Neuronal stem cell (in vitro differentiated cells): ENCODE measurements around the gene TRPM3.
"Not testable (repeated sequence)": the region's sequence is repeated elsewhere in the genome, so short reads cannot be mapped to it uniquely, and the experiment has no call there.

Experiments
- DNase-seq: peaks from one replicate; pipeline ENCODE4 v3.0.0-alpha.2; 2013; ENCODE audit warnings: low spot score
- H2AFZ ChIP-seq: one replicate; pipeline ENCODE4 v1.6.1; 2013; ENCODE audit warnings: mild to moderate bottlenecking, low read length, inconsistent platforms
- H2AK5ac ChIP-seq: 2 replicates; pipeline ENCODE4 v1.6.1; 2013; ENCODE audit warnings: low read depth, mild to moderate bottlenecking, inconsistent platforms, low read length, moderate library complexity, mixed read lengths
- H2BK120ac ChIP-seq: 2 replicates; pipeline ENCODE4 v1.6.1; 2013; ENCODE audit warnings: low read depth, mild to moderate bottlenecking, inconsistent platforms, low read length, moderate library complexity, mixed read lengths
- H2BK12ac ChIP-seq: one replicate; pipeline ENCODE4 v1.6.1; 2013; ENCODE audit warnings: low read length, inconsistent platforms
- H2BK15ac ChIP-seq: 2 replicates; pipeline ENCODE4 v1.6.1; 2013; ENCODE audit warnings: mild to moderate bottlenecking, low read length, inconsistent platforms, mixed read lengths
- H2BK5ac ChIP-seq: one replicate; pipeline ENCODE4 v1.6.1; 2013; ENCODE audit warnings: inconsistent platforms, mild to moderate bottlenecking, low read length, moderate library complexity
- H3K14ac ChIP-seq: one replicate; pipeline ENCODE4 v1.6.1; 2013; ENCODE audit warnings: low read length, inconsistent platforms
- H3K18ac ChIP-seq: 2 replicates; pipeline ENCODE4 v1.6.1; 2013; ENCODE audit warnings: low read length, inconsistent platforms
- H3K23ac ChIP-seq: 2 replicates; pipeline ENCODE4 v1.6.1; 2013; ENCODE audit warnings: low read depth, mild to moderate bottlenecking, mixed read lengths, low read length, inconsistent platforms; ENCODE audit not compliant: poor library complexity
- H3K27ac ChIP-seq: replicated peaks from 3 replicates; pipeline ENCODE4 v1.5.1; 2013; ENCODE audit warnings: low read length, inconsistent platforms
- H3K27me3 ChIP-seq, 3 experiments: 2 replicates each; pipeline ENCODE4 v1.6.1; 2013; ENCODE audit warnings: low read length in 3 of 3, mild to moderate bottlenecking in 2 of 3, inconsistent platforms in 1 of 3, low read depth in 1 of 3, mixed read lengths in 1 of 3, moderate library complexity in 1 of 3; ENCODE audit not compliant: control insufficient read depth in 3 of 3, insufficient read depth in 3 of 3
- H3K36me3 ChIP-seq, 2 donors: replicated peaks in 1 of 2; 2 replicates each; pipeline ENCODE4 v1.6.1; 2013; ENCODE audit warnings: low read length in 2 of 2; ENCODE audit not compliant: control insufficient read depth in 2 of 2, insufficient read depth in 2 of 2
- H3K4ac ChIP-seq: 2 replicates; pipeline ENCODE4 v1.6.1; 2013; ENCODE audit warnings: inconsistent platforms, mild to moderate bottlenecking, low read length, moderate library complexity
- H3K4me1 ChIP-seq, 2 donors: 1 replicate in 1 of 2; 2 replicates in 1 of 2; pipeline ENCODE4 v1.6.1; 2013; ENCODE audit warnings: low read length in 2 of 2, low read depth in 1 of 2; ENCODE audit not compliant: control insufficient read depth in 2 of 2, insufficient read depth in 1 of 2
- H3K4me2 ChIP-seq: one replicate; pipeline ENCODE4 v1.6.1; 2013; ENCODE audit warnings: mild to moderate bottlenecking, low read length, inconsistent platforms; ENCODE audit not compliant: insufficient read depth, poor library complexity, severe bottlenecking
- H3K4me3 ChIP-seq, 2 donors: 2 replicates each; pipeline ENCODE4 v1.5.1; 2013; ENCODE audit warnings: low read length in 2 of 2, mild to moderate bottlenecking in 2 of 2, inconsistent platforms in 1 of 2, moderate library complexity in 1 of 2
- H3K79me1 ChIP-seq: one replicate; pipeline ENCODE4 v1.6.1; 2013; ENCODE audit warnings: low read depth, mild to moderate bottlenecking, inconsistent platforms, low read length, moderate library complexity
- H3K9ac ChIP-seq: one replicate; pipeline ENCODE4 v1.6.1; 2013; ENCODE audit warnings: mild to moderate bottlenecking, low read depth, low read length, inconsistent platforms; ENCODE audit not compliant: poor library complexity
- H3K9me3 ChIP-seq, 2 donors: replicated peaks in 1 of 2; 2 replicates each; pipeline versions ENCODE3 to v1.6.1; 2013; ENCODE audit warnings: low read length in 2 of 2, mild to moderate bottlenecking in 2 of 2, inconsistent platforms in 1 of 2, low read depth in 1 of 2, mixed read lengths in 1 of 2, moderate library complexity in 1 of 2; ENCODE audit not compliant: control insufficient read depth in 2 of 2, insufficient read depth in 1 of 2
- H4K8ac ChIP-seq: one replicate; pipeline ENCODE4 v1.6.1; 2013; ENCODE audit warnings: low read depth, mild to moderate bottlenecking, inconsistent platforms, low read length, moderate library complexity
- H4K91ac ChIP-seq: one replicate; pipeline ENCODE4 v1.6.1; 2013; ENCODE audit warnings: low read length, low read depth, mild to moderate bottlenecking, inconsistent platforms; ENCODE audit not compliant: poor library complexity
- WGBS, 2 donors: extraction: QIAGEN DNeasy Blood & Tissue Kit; methylation state at CpG; one replicate each; pipeline ENCODE4 v1.1.7; 2013; ENCODE audit warnings: missing lambda C conversion rate in 2 of 2, mixed read lengths in 1 of 2; ENCODE audit not compliant: insufficient read length in 2 of 2, insufficient replicate concordance in 1 of 2; ENCODE audit errors: extremely low coverage in 2 of 2; 5-methylcytosine and 5-hydroxymethylcytosine counted together

Gene TRPM3

GRCh38 chr9:70634696-70635095 is 486.7 kb downstream of the TRPM3 start:
- no peak overlapping the region for H3K4me3 ChIP-seq
- no peak overlapping the region for H3K9ac ChIP-seq
- no peaks in the 10 kb centered on the region for H3K27me3 ChIP-seq
- H2BK15ac ChIP-seq: no peak overlapping the region
- H2AK5ac ChIP-seq: no peak overlapping the region
- no peak overlapping the region for H3K4me2 ChIP-seq
- H4K91ac ChIP-seq: no peak overlapping the region
- H3K14ac ChIP-seq: no peak overlapping the region
- H2AFZ ChIP-seq: no peak overlapping the region
- no CpG with 5 or more reads among the region's 4 CpGs for WGBS, 2 donors
- H2BK120ac ChIP-seq: no peak overlapping the region
- H3K4ac ChIP-seq: no peak overlapping the region
- no peak for DNase-seq
- peaks cover 0 to 5% of the 10 kb centered on the region in 2 donors for H3K36me3 ChIP-seq
- no peak overlapping the region for H3K27ac ChIP-seq
- H4K8ac ChIP-seq: no peak overlapping the region
- H3K9me3 ChIP-seq: no peaks in the 10 kb centered on the region
- no peaks in the 10 kb centered on the region for H3K79me1 ChIP-seq
- no peaks in the 10 kb centered on the region for H3K4me1 ChIP-seq
- H2BK12ac ChIP-seq: no peak overlapping the region
- no peak overlapping the region for H3K18ac ChIP-seq
- no peak overlapping the region for H2BK5ac ChIP-seq
- H3K23ac ChIP-seq: no peak overlapping the region

DNA sequence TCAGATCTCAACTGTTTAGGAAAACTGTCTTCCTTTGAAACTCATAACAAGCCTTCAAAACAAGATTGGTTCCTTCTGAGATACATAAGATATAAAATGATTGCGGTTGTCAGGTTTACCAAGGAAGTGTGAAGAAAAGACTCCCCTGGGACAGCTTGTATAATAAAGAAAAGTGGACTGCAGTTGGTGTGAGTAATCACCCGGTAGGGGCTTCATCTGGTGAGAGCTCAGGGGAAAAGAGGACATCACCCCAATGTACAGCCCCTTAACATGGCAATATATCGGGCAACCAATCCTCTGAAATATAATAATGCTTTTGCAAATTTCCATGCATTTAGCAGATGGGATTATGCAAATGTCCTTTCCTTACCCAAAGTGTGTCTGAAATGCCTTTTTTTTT is 490.4 kb downstream of the TRPM3 start:
- peaks cover 0 to 5% of the 10 kb centered on the region in 2 donors for H3K36me3 ChIP-seq
- no peaks in the 10 kb centered on the region for H3K79me1 ChIP-seq
- WGBS, 2 donors: no CpG with 5 or more reads among the region's 3 CpGs
- no peak overlapping the region for H2BK120ac ChIP-seq
- H3K4ac ChIP-seq: no peak overlapping the region
- no peak overlapping the region for H2AK5ac ChIP-seq
- H2BK5ac ChIP-seq: no peak overlapping the region
- H4K91ac ChIP-seq: no peak overlapping the region
- no peak overlapping the region for H3K4me3 ChIP-seq
- H3K23ac ChIP-seq: no peak overlapping the region
- H2BK15ac ChIP-seq: no peak overlapping the region
- H2BK12ac ChIP-seq: no peak overlapping the region
- no peak overlapping the region for H2AFZ ChIP-seq
- H3K4me1 ChIP-seq: no peaks in the 10 kb centered on the region
- no peak overlapping the region for H3K14ac ChIP-seq
- H3K9me3 ChIP-seq: no peaks in the 10 kb centered on the region
- H3K9ac ChIP-seq: no peak overlapping the region
- no peak overlapping the region for H3K4me2 ChIP-seq
- no peak for DNase-seq
- H3K27ac ChIP-seq: no peak overlapping the region
- no peak overlapping the region for H3K18ac ChIP-seq
- no peak overlapping the region for H4K8ac ChIP-seq
- H3K27me3 ChIP-seq: no peaks in the 10 kb centered on the region

GRCh38 chr9:70629080-70629685 is 492.2 kb downstream of the TRPM3 start:
- H2AK5ac ChIP-seq, DNase-seq: not testable (repeated sequence)
- no CpG with 5 or more reads among the region's 15 CpGs for WGBS, 2 donors

DNA sequence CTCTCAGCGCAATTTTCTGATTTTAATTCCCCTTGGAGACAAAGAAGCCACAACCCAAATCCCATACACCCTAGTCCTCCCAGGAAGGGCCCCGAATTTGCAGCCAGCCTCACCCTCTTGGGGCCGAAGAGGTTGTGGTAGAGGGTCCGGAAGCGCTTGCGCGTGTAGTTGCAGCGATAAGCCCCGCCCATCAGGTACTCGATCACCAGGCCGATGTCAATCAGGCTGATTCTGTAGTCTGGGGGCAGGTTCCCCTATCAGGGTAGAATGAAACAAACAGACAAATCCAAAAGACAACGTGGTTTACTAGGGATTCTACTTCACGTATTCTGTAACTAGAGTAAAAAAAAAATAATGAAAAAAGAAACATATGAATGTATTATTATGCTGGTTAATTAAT is 496.3 kb downstream of the TRPM3 start:
- Histone ChIP-seq H3K9me3 (peaks cover 1 to 12% of the 10 kb centered on the region in 2 donors), H3K79me1 (no peaks in the 10 kb centered on the region), H2BK120ac (no peak overlapping the region), H2AFZ (no peak overlapping the region), H3K27me3 (no peaks in the 10 kb centered on the region), H2BK12ac (no peak overlapping the region), H3K23ac (no peak overlapping the region), H4K8ac (no peak overlapping the region), H2BK5ac (no peak overlapping the region), H3K9ac (no peak overlapping the region), H3K27ac (no peak overlapping the region), H3K4me1 (no peaks in the 10 kb centered on the region), H3K4me2 (no peak overlapping the region), H3K36me3 (peaks cover 6 to 11% of the 10 kb centered on the region in 2 donors), H2BK15ac (no peak overlapping the region), H3K4me3 (no peak overlapping the region), H3K4ac (no peak overlapping the region), H4K91ac (no peak overlapping the region), H3K18ac (no peak overlapping the region), H2AK5ac (no peak overlapping the region), H3K14ac (no peak overlapping the region)
- DNase-seq: no peak
- no CpG with 5 or more reads among the region's 13 CpGs for WGBS, 2 donors

More at GRCh38 chr9:70629080-70629685, 492.2 kb downstream of the TRPM3 start:
- H3K4me1 ChIP-seq, H2AFZ ChIP-seq, H3K36me3 ChIP-seq, H3K4ac ChIP-seq, H3K4me2 ChIP-seq, H2BK5ac ChIP-seq, H2BK12ac ChIP-seq, H4K91ac ChIP-seq, H3K23ac ChIP-seq, H3K14ac ChIP-seq, H3K4me3 ChIP-seq, H3K9ac ChIP-seq, H3K27ac ChIP-seq, H3K18ac ChIP-seq, H3K27me3 ChIP-seq, H3K79me1 ChIP-seq, H2BK15ac ChIP-seq, H3K9me3 ChIP-seq, H2BK120ac ChIP-seq, H4K8ac ChIP-seq: not testable (repeated sequence)
